Mesodermal cell (in vitro differentiated cells): Measurements from ENCODE around the gene SLC15A1.

ENCODE experiments used
- H3K27ac ChIP-seq: 2 replicates; pipeline ENCODE4 v1.7.0; 2013; ENCODE audit warnings: mild to moderate bottlenecking, low read depth, low read length, moderate library complexity; ENCODE audit not compliant: severe bottlenecking
- H3K36me3 ChIP-seq: 2 replicates; pipeline ENCODE4 v1.7.1; 2013; ENCODE audit warnings: mild to moderate bottlenecking, low read length, moderate library complexity; ENCODE audit not compliant: control insufficient read depth, insufficient read depth
- H3K4me1 ChIP-seq: one replicate; pipeline ENCODE4 v1.7.1; 2013; ENCODE audit warnings: mild to moderate bottlenecking, low read length; ENCODE audit not compliant: insufficient read depth, control insufficient read depth, poor library complexity, severe bottlenecking
- H3K4me3 ChIP-seq: 2 replicates; pipeline ENCODE4 v1.7.0; 2013; ENCODE audit warnings: low read length, control low read depth, mild to moderate bottlenecking; ENCODE audit not compliant: insufficient read depth, poor library complexity, severe bottlenecking; ENCODE audit errors: extremely low read depth
- H3K9me3 ChIP-seq: 2 replicates; pipeline ENCODE4 v1.7.1; 2013; ENCODE audit warnings: mild to moderate bottlenecking, low read length, moderate library complexity; ENCODE audit not compliant: control insufficient read depth
- WGBS, 2 experiments: methylation state at CpG; one replicate each; pipeline ENCODE4 v1.1.5; 2013; ENCODE audit warnings: missing lambda C conversion rate in 2 of 2; ENCODE audit not compliant: insufficient coverage in 2 of 2; 5-methylcytosine and 5-hydroxymethylcytosine counted together

SLC15A1 gene

DNA sequence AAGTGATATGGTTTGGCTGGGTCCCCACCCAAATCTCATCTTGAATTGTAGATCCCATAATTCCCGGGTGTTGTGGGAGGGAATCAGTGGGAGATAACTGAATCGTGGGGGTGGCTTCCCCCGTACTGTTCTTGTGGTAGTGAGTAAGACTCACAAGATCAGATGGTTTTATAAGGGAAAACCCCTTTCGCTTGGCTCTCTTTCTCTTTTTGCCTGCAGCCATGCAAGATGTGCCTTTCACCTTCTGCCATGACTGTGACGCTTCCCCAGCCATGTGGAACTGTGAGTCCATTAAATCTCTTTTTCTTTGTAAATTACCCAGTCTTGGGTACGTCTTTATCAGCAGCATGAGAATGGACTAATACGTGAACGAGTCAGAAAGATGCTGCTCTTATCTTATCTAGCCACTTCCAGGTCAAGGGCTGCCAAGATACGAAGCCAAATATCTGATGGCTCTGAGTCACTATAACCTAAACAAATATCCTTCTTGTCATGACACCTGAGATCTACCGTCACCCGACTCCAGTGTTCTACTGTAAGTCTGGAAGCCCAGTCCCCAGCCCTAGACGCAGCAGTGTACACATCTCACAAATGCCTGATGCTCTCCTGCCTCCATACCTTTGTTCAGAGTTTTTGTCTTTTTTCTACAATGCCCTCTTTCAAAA is 45.9 kb downstream of the SLC15A1 start:
- 80 to 83% methylated on average over 8 to 11 of the region's 12 CpGs for WGBS, 2 experiments
- Histone ChIP-seq H3K27ac (no peak overlapping the region), H3K9me3 (no peaks in the 10 kb centered on the region)

DNA sequence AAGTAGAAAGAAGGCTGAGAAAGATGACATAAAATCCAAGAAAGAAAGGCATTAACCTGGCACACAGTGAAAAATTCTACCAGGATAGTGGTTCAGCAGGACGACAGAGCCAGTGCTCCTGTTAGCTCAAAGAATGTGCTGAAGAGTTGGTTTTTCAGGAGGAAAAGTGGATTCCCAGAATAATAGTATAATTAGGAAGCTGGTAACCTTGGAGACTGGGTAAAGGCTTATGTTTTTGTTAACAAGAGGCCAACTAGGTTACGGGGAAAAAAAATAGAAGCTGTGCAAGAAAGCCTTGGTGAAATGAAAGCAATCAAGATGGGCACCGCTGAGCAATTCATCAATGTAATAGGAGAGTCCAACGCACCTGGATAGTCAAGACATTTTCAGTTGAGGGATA is 54.7 kb downstream of the SLC15A1 start:
- Histone ChIP-seq H3K4me1 (no peaks in the 10 kb centered on the region), H3K4me3 (no peak overlapping the region), H3K9me3 (no peaks in the 10 kb centered on the region), H3K27ac (no peak overlapping the region), H3K36me3 (no peaks in the 10 kb centered on the region)
- 87 to 92% methylated on average over 4 of the region's 4 CpGs for WGBS, 2 experiments

More for the DNA sequence above, 45.9 kb downstream of the SLC15A1 start:
- Histone ChIP-seq H3K4me1 (no peaks in the 10 kb centered on the region), H3K36me3 (no peaks in the 10 kb centered on the region), H3K4me3 (no peak overlapping the region)

DNA sequence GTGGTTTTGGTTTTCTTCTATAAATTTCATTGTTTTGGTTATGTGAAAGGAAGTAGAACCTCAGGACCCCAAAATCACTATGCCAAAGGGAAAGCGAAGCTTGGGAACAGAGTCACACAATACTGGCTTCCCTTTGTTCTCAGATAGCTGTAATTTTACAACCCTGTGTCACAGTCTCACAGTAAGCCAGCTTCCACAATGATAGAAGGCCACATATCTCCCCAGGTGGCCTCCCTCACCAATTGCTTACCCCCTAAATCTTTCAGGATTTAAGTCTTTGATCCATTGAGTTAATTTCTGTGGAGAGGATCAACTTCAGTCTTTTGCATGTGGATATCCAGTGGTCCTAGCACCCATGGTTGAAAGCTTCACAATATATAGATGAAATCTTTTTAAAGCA is 58.7 kb downstream of the SLC15A1 start:
- Histone ChIP-seq H3K4me3 (no peak overlapping the region), H3K27ac (no peak overlapping the region), H3K9me3 (no peaks in the 10 kb centered on the region), H3K4me1 (no peaks in the 10 kb centered on the region), H3K36me3 (no peaks in the 10 kb centered on the region)
- 60 to 80% methylated on average over 1 of the region's 1 CpG for WGBS, 2 experiments

DNA sequence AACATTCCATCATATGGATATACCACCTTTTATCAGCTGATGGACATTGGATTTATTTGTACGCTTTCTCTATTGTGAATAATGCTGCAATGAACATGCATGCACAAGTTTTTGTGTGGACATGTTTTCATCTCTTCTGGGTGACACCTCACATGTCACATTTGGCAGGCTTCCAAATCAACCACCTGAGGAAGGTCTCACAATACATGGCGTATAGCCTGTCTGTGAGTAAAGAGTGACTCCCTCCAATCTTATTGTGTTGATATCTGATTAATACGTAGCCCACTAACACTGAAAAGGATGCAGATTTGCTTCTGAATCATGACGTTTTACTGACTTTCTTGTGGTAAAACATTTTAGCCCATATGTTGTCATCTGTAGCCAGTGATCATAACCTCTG is 61.1 kb downstream of the SLC15A1 start:
- WGBS, 2 experiments: 86 to 89% methylated on average over 2 to 3 of the region's 4 CpGs
- H3K27ac ChIP-seq: no peak overlapping the region
- H3K9me3 ChIP-seq: no peaks in the 10 kb centered on the region
- H3K36me3 ChIP-seq: no peaks in the 10 kb centered on the region
- no peaks in the 10 kb centered on the region for H3K4me1 ChIP-seq
- no peak overlapping the region for H3K4me3 ChIP-seq

DNA sequence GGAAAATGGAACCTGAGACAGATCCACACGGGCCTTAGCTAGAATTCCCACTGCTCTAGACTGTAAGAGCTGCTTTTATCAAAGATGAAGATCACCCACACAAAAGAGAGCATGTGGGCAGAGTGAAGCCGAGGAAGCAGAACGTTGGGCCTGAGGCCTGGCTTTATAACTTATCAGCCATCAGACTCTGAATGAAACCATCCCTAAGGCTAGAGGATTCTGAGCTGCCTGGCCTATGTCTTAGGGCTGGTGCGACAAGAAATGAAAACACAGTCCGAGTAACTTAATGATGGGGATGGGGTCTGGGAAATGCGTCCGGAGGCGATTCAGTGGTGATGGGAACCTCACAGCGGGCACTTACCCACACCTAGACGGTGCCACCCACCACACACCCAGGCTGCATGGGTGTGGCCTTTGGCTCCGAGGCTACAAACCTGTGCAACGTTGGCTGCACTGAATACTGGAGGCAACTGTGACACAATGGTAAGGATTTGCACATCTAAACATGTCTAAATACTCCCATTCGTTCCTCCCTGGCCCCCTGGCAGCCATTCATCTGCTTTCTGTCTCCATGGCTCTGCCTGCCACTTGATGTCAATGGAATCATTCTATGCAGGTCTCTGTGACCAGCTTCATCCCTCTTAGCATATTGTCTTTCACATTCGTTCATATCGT is 62.0 kb downstream of the SLC15A1 start:
- Histone ChIP-seq H3K36me3 (no peaks in the 10 kb centered on the region), H3K4me3 (no peak overlapping the region), H3K4me1 (no peaks in the 10 kb centered on the region), H3K9me3 (no peaks in the 10 kb centered on the region), H3K27ac (no peak overlapping the region)
- 84 to 86% methylated on average over 7 to 11 of the region's 15 CpGs for WGBS, 2 experiments

DNA sequence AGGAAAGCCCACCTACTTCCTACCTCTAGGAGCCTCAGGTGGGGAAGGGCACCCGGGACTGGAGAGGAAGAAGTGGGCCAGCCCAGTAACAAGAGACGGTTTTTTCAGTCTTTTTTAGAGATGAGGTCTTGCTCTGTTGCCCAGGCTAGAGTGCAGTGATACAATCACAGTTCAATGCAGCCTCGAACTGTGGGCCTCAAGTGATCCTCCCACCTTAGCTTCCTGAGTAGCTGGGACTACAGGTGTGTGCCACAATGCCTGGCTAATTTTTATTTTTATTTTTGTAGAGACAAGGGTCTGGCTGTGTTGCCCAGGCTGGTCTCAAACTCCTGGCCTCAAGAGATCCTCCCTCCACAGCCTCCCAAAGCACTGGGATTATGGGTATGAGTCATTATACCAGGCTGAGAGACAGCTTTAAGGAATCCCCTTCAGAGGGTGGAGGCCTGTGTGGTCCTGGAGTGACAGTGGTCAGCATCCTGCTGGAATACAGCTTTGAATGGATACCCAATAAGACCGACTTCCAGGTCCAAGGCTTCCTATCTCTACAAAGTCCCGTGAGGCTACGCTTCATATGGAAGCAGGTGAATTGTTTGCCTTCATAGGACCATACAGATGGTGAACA is 63.0 kb downstream of the SLC15A1 start:
- WGBS, 2 experiments: 89 to 94% methylated on average over 3 to 6 of the region's 6 CpGs
- Histone ChIP-seq H3K4me1 (no peaks in the 10 kb centered on the region), H3K4me3 (no peak overlapping the region), H3K9me3 (no peaks in the 10 kb centered on the region), H3K27ac (no peak overlapping the region), H3K36me3 (no peaks in the 10 kb centered on the region)

DNA sequence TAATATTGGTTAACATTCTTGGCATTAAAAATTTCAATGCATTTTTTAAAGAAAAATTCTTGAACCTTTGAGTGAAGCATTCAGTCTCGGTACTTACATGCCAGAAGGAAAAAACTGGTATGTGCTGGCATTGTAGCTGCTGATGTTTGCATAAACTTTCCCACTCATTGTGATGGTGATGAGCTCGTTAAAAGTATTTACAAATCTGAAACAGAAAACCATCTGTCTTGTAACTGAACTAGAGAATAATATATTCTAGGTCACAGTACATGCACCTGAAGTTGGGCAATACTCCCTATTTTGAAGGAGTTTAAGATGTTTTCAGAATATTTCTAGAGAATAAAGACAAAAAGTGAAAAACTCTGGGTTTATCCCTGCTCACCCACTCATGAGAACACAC is 64.1 kb downstream of the SLC15A1 start:
- Histone ChIP-seq H3K36me3 (no peaks in the 10 kb centered on the region), H3K4me3 (no peak overlapping the region), H3K9me3 (no peaks in the 10 kb centered on the region), H3K27ac (no peak overlapping the region), H3K4me1 (no peaks in the 10 kb centered on the region)
- 50% methylated on average over 1 of the region's 2 CpGs; no CpG with 5 or more reads in 1 of the 2 experiments for WGBS, 2 experiments

DNA sequence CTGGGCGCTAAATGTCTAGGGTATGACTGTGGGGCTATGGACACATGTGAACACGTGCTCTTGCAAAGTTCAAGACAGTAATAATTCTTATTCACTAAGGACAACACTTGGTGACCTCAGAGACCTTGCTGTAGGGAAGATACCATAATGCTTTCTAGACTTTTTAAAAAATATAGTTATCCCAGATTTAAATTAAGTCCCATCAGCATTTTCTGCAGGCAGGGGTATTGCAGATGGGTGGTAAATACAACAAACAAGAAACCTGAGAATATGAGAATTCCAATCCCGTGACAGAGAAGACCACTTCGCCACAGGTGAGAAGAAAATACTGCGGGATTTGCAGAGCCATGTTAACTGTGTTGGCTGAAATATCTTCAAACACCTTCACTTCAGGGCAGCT is 65.2 kb downstream of the SLC15A1 start:
- H3K27ac ChIP-seq: no peak overlapping the region
- H3K4me3 ChIP-seq: no peak overlapping the region
- H3K9me3 ChIP-seq: no peaks in the 10 kb centered on the region
- no peaks in the 10 kb centered on the region for H3K36me3 ChIP-seq
- no peaks in the 10 kb centered on the region for H3K4me1 ChIP-seq
- 60 to 83% methylated on average over 1 to 3 of the region's 5 CpGs for WGBS, 2 experiments

DNA sequence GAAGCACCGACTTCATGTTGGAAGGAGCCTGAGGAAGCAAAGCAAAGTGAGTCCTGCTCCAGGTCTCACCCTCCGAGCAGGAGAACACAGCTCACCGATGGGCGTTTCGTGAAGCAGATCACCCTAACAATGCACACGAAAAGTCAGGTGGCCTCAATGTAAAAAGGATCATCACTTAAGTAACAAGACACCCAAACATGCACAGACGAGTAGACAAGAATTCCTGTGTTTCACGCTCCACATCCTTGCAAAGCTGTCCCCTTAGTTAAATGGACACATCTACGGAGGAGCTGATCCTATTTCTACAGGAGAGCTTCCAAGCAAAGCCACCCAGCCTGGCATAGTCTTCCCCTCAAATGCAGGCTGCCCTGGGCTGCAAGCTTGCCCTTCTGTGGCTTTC is 66.2 kb downstream of the SLC15A1 start:
- no peak overlapping the region for H3K4me3 ChIP-seq
- no peaks in the 10 kb centered on the region for H3K9me3 ChIP-seq
- no peaks in the 10 kb centered on the region for H3K4me1 ChIP-seq
- WGBS, 2 experiments: 84 to 95% methylated on average over 9 of the region's 9 CpGs
- H3K36me3 ChIP-seq: no peaks in the 10 kb centered on the region
- H3K27ac ChIP-seq: no peak overlapping the region

DNA sequence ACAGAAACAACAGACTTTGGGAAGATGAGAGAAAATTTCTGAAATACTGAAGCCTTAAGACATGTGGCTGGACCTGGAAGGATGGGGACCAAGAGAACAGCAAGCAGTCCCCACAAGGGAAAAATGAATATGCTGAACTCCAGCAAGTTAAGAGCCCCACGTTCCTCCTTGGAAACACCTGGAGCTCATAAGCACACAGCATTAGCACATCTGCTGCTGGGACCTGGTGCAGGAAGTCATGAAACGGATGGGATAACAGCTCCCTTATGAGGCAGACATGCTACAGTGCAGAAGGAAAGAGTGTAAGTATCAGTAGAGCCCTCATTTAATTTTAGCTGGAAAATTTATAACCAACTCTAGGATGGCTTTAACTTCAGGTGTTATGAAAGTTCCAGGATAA is 67.3 kb downstream of the SLC15A1 start:
- no peak overlapping the region for H3K27ac ChIP-seq
- no peaks in the 10 kb centered on the region for H3K36me3 ChIP-seq
- 56 to 100% methylated on average over 1 of the region's 2 CpGs for WGBS, 2 experiments
- no peaks in the 10 kb centered on the region for H3K9me3 ChIP-seq
- no peak overlapping the region for H3K4me3 ChIP-seq
- no peaks in the 10 kb centered on the region for H3K4me1 ChIP-seq

DNA sequence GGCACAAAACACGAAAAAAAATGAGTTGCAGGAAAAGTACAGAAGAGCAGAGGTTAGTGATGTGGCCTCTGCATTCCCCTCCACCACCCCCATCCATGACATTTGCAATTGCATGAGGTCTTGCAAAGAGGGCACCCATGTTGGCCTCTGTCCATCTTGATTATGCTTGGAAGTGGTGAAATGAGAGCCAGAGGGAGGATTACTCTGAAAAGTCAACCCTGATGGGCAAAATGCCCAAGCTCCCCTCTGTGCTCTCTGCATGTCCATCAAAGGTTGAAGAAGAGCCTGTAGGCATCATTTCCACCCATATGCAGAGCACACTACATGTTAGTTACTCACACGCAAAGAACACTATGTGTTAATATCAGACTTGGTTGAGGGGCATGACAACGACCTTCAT is 71.4 kb downstream of the SLC15A1 start:
- Histone ChIP-seq H3K4me1 (no peaks in the 10 kb centered on the region), H3K9me3 (no peaks in the 10 kb centered on the region), H3K27ac (no peak overlapping the region), H3K36me3 (no peaks in the 10 kb centered on the region), H3K4me3 (no peak overlapping the region)
- WGBS, 2 experiments: 100% methylated on average over 1 of the region's 3 CpGs; no CpG with 5 or more reads in 1 of the 2 experiments
